GM23248 (cell line): ENCODE results near the gene FOXP2. TPM values are rescaled to one million over a fixed set of nuclear protein-coding genes. Genes with fewer than 3 reads are reported as not detected.

Experiments
- DNase-seq: peaks from one replicate; pipeline ENCODE4 v3.0.0-alpha.2; 2015
- H2AFZ ChIP-seq: fragments of 200-600 bp; sonication (generic); 2 replicates; pipeline ENCODE4 v1.6.1; 2016; ENCODE audit warnings: antibody characterized with exemption
- H3F3A ChIP-seq: fragments of 200-600 bp; sonication (generic); 2 replicates; pipeline ENCODE4 v1.6.1; 2016; ENCODE audit warnings: mild to moderate bottlenecking, antibody characterized with exemption, mixed run types; ENCODE audit not compliant: insufficient read depth
- H3K27ac ChIP-seq: fragments of 200-600 bp; sonication (generic); 2 replicates; pipeline ENCODE4 v1.5.1; 2016; ENCODE audit warnings: mild to moderate bottlenecking
- H3K27me3 ChIP-seq: fragments of 200-600 bp; sonication (generic); replicated peaks from 2 replicates; pipeline ENCODE4 v1.6.1; 2016; ENCODE audit warnings: mild to moderate bottlenecking; ENCODE audit not compliant: insufficient read depth
- H3K36me3 ChIP-seq: fragments of 200-600 bp; sonication (generic); 2 replicates; pipeline ENCODE4 v1.6.1; 2016; ENCODE audit warnings: low read depth, mild to moderate bottlenecking
- H3K4me1 ChIP-seq: fragments of 200-600 bp; sonication (generic); 2 replicates; pipeline ENCODE4 v1.6.1; 2016; ENCODE audit warnings: mild to moderate bottlenecking; ENCODE audit not compliant: insufficient read depth
- H3K4me2 ChIP-seq: fragments of 200-600 bp; sonication (generic); one replicate; pipeline ENCODE4 v1.6.1; 2016; ENCODE audit warnings: mild to moderate bottlenecking; ENCODE audit not compliant: unreplicated experiment
- H3K4me3 ChIP-seq: fragments of 200-600 bp; sonication (generic); 2 replicates; pipeline ENCODE4 v1.5.1; 2016; ENCODE audit warnings: mild to moderate bottlenecking
- H3K79me2 ChIP-seq: fragments of 200-600 bp; sonication (generic); 2 replicates; pipeline ENCODE4 v1.6.1; 2016; ENCODE audit warnings: mild to moderate bottlenecking; ENCODE audit not compliant: insufficient read depth
- H3K9ac ChIP-seq: fragments of 200-600 bp; sonication (generic); 2 replicates; pipeline ENCODE4 v1.6.1; 2016; ENCODE audit warnings: mild to moderate bottlenecking
- H3K9me2 ChIP-seq: fragments of 200-600 bp; sonication (generic); 2 replicates; pipeline ENCODE4 v1.6.1; 2016; ENCODE audit warnings: mixed run types, mild to moderate bottlenecking, moderate library complexity; ENCODE audit not compliant: insufficient read depth
- H3K9me3 ChIP-seq: fragments of 200-600 bp; sonication (generic); one replicate; pipeline ENCODE4 v1.6.1; 2017; ENCODE audit warnings: low read depth
- H4K20me1 ChIP-seq: fragments of 200-600 bp; sonication (generic); 2 replicates; pipeline ENCODE4 v1.6.0; 2016; ENCODE audit not compliant: insufficient read depth
- EZH2 ChIP-seq: fragments of 200-600 bp; sonication (generic); IDR thresholded peaks from 2 replicates; pipeline ENCODE4 v1.6.1; 2018; ENCODE audit warnings: antibody characterized with exemption, mild to moderate bottlenecking; ENCODE audit not compliant: insufficient read depth, poor library complexity, severe bottlenecking
- EZH2phosphoT487 ChIP-seq: fragments of 200-600 bp; sonication (generic); IDR thresholded peaks from 2 replicates; pipeline ENCODE4 v1.6.1; 2018; ENCODE audit warnings: antibody characterized with exemption, moderate library complexity, mild to moderate bottlenecking, low read depth; ENCODE audit not compliant: insufficient read depth
- WGBS, 2 experiments: methylation state at CpG; one replicate each; pipeline ENCODE4 v1.1.6; 2015 to 2017; ENCODE audit warnings: low lambda C conversion rate in 2 of 2, low coverage in 1 of 2; ENCODE audit errors: missing lambda C conversion rate in 2 of 2; 5-methylcytosine and 5-hydroxymethylcytosine counted together
- in situ Hi-C: fragments of 300-500 bp; cut with MboI; formaldehyde crosslinking; loops from 2 replicates; pipeline ENCODE4 v1.15.0; 2020
- polyA plus RNA-seq: library from polyadenylated mRNA; unstranded; fragments of >200 nt; fragmentation: Nextera tagmentation; extraction: Ambion mirVana; gene quantifications from 2 replicates; pipeline ENCODE4 v1.2.1, GENCODE V29; 2016
- total RNA-seq: library from RNA; depleted of rRNA; stranded (reverse); fragments of >200 nt; shearing (Covaris generic); gene quantifications from 2 replicates; pipeline ENCODE4 v1.2.3, GENCODE V29; 2014

FOXP2 gene
- total and polyA plus RNA-seq, 2 experiments from 2014 or later: 2.3 to 5.0 TPM

DNA sequence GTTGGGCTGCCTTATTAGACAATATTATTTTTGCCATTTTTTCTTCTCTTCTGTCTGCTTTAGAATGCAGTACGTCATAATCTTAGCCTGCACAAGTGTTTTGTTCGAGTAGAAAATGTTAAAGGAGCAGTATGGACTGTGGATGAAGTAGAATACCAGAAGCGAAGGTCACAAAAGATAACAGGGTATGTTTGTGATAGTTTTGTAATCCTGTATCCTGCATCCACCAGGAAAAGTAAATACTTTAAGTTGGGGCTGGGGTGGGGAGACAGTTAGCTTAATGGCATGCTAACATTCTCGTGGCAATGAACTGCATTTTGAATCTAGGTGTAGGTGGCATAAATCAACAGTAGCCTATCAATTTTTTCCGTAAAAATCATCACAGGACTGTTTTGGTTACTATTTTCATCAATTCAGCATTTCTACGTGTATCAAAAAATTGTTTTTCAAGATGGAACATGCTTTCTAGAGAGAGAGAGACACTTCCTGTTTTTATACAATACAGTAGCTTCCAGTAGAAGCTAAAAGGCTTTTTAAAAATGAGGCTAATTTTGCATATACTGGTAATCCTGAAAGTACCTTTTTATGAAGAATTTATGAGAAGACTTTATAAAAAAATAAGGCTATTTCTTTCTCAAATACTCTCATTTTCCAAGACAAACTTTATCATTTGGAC lies 247.5 kb downstream of the FOXP2 start:
- no peak for DNase-seq
- Histone ChIP-seq H3K9me3 (no peaks in the 10 kb centered on the region), H3K36me3 (no peaks in the 10 kb centered on the region), H3K27me3 (no peaks in the 10 kb centered on the region), H3K4me2 (no peak overlapping the region), H3K79me2 (no peaks in the 10 kb centered on the region), H3K27ac (no peak overlapping the region), H4K20me1 (no peaks in the 10 kb centered on the region), H3K4me3 (no peak overlapping the region), H3K9me2 (no peaks in the 10 kb centered on the region), H2AFZ (no peak overlapping the region), H3K4me1 (no peaks in the 10 kb centered on the region), H3F3A (no peaks in the 10 kb centered on the region), H3K9ac (no peak overlapping the region)
- no peak for TF ChIP-seq EZH2
- no peak for TF ChIP-seq EZH2phosphoT487
- 92 to 93% methylated on average over 6 of the region's 6 CpGs for WGBS, 2 experiments
- in situ Hi-C loops: loop anchor here (25.0 kb wide), 1 partner anchor 575 kb away; no protein-coding TSS in a partner anchor

DNA sequence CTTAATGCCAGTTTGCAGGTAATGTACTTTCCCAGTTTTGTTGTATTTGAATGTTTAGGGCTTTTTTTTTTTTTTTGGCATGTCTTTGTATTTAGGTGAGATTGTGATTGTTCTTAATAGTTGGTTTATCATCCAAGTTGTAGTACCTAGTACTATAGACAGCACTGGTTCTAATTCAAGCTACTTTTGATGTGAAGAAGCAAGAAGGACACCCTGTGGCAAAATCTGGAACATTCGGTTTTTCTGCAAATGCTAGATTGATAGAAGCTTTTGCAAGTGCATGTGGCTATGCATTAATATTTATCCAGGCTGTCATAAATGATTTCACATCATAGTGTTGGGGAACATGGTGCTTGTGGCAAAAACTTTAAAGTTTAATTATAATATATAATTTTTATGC lies 248.9 kb downstream of the FOXP2 start:
- H3K79me2 ChIP-seq: no peaks in the 10 kb centered on the region
- WGBS, 2 experiments: 50 to 58% methylated on average over 1 of the region's 1 CpG
- in situ Hi-C loops: loop anchor here (25.0 kb wide), 1 partner anchor 576 kb away; no protein-coding TSS in a partner anchor

DNA sequence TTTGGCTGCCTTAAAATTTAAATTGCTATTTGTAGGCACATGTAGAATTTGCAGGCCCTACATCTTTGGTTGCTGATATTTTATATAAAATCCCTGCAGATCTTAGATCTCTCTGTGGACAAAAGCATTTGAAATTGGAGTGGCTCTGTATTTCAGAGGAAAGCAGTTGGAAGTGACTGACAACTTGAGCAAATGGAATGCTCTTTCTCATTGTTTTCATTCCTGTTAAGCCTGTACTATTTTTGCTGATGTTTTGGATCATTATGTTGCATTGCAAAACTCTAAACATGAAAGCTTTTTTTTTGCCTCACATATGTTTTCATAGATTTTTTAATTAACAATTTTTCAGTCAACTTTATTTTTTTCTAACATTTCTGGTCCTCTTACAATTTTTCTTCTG lies 256.1 kb downstream of the FOXP2 start:
- Histone ChIP-seq H3K9me3 (no peaks in the 10 kb centered on the region), H3K27me3 (no peaks in the 10 kb centered on the region), H4K20me1 (no peaks in the 10 kb centered on the region), H3K27ac (no peak overlapping the region), H3K9ac (no peak overlapping the region), H3K79me2 (no peaks in the 10 kb centered on the region), H3K4me3 (no peak overlapping the region), H3F3A (no peaks in the 10 kb centered on the region), H3K4me1 (no peaks in the 10 kb centered on the region), H2AFZ (no peak overlapping the region), H3K4me2 (no peak overlapping the region), H3K36me3 (no peaks in the 10 kb centered on the region), H3K9me2 (no peaks in the 10 kb centered on the region)
- no peak for DNase-seq
- no peak for TF ChIP-seq EZH2phosphoT487
- in situ Hi-C loops: loop anchor here (25.0 kb wide), 1 partner anchor 583 kb away; no protein-coding TSS in a partner anchor

More for the DNA sequence above, 248.9 kb downstream of the FOXP2 start:
- no peak for TF ChIP-seq EZH2phosphoT487
- TF ChIP-seq EZH2: no peak
- Histone ChIP-seq H2AFZ (no peak overlapping the region), H4K20me1 (no peaks in the 10 kb centered on the region), H3K9ac (no peak overlapping the region), H3K9me3 (no peaks in the 10 kb centered on the region), H3K4me3 (no peak overlapping the region), H3K4me1 (no peaks in the 10 kb centered on the region), H3K4me2 (no peak overlapping the region), H3K27me3 (no peaks in the 10 kb centered on the region), H3K9me2 (no peaks in the 10 kb centered on the region), H3F3A (no peaks in the 10 kb centered on the region), H3K36me3 (no peaks in the 10 kb centered on the region), H3K27ac (no peak overlapping the region)
- DNase-seq: peak; percentile 42

DNA sequence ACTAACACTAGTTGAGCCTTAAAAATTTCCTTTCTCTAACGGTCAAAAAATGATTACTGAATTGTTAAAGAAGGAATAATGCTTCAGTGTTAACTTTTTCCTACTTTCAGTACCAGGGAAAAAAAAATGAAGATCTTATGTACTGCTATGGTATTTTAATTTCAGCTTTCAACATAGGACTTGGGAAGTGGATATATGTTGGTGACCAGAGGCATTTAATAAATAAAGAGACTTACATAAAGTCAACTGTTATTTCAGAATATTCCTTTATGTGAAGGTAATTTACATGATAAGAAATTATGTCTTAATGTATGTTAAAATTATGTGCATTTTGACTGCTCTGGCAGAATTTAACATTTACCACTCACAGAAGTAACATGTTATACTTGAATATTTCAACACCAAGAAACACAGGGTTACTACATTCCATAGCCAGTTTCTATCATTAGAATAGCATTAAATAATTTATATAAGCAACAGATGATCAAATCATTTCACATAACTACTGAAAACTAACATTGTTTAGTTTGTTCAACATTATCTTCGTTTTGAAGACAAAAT lies 257.0 kb downstream of the FOXP2 start:
- no peak for DNase-seq
- H3K9ac ChIP-seq: no peak overlapping the region
- H3K36me3 ChIP-seq: no peaks in the 10 kb centered on the region
- WGBS, 2 experiments: 88 to 92% methylated on average over 2 of the region's 2 CpGs
- H3K27ac ChIP-seq: no peak overlapping the region
- no peaks in the 10 kb centered on the region for H3K27me3 ChIP-seq
- H3K4me3 ChIP-seq: no peak overlapping the region
- H3F3A ChIP-seq: no peaks in the 10 kb centered on the region
- no peaks in the 10 kb centered on the region for H3K79me2 ChIP-seq
- H3K4me2 ChIP-seq: no peak overlapping the region
- H2AFZ ChIP-seq: no peak overlapping the region
- TF ChIP-seq EZH2 (no peak), EZH2phosphoT487 (no peak)
- in situ Hi-C loops: loop anchor here (25.0 kb wide), 1 partner anchor 584 kb away; no protein-coding TSS in a partner anchor
- H3K9me3 ChIP-seq: no peaks in the 10 kb centered on the region
- no peaks in the 10 kb centered on the region for H3K9me2 ChIP-seq
- H4K20me1 ChIP-seq: no peaks in the 10 kb centered on the region
- no peaks in the 10 kb centered on the region for H3K4me1 ChIP-seq
